Caco-2 (cell line): ENCODE data around the gene PHF20. TPM values are rescaled to one million over a fixed set of nuclear protein-coding genes. Genes with fewer than 3 reads are reported as not detected.

Experiments
- BruUV-seq: library from RNA; stranded (reverse); fragments of 400-500 nt; replicated peaks from 2 replicates; lab custom pipeline; 2021; lab: Mats Ljungman, UMichigan
- CTCF ChIA-PET: fragments of 300-600 bp; sonication (Branson Sonifier 250); formaldehyde crosslinking; loops from one replicate; lab custom pipeline; 2022; ENCODE audit warnings: antibody characterized with exemption; lab: Charles Lee
- POLR2A ChIA-PET: fragments of 300-600 bp; sonication (Branson Sonifier 250); formaldehyde crosslinking; loops from one replicate; lab custom pipeline; 2022; ENCODE audit warnings: antibody characterized with exemption; lab: Charles Lee
- DNase-seq, 2 experiments: peaks; one replicate each; pipeline versions ENCODE4 v3.0.0 to v3.0.0-alpha.2; 2020 to 2022
- H3K27me3 ChIP-seq: replicated peaks from 2 replicates; pipeline ENCODE4 v1.6.0; 2011; ENCODE audit warnings: low read length; ENCODE audit not compliant: control insufficient read depth, insufficient read depth
- H3K36me3 ChIP-seq: 2 replicates; pipeline ENCODE4 v1.5.1; 2011; ENCODE audit warnings: low read length; ENCODE audit not compliant: control insufficient read depth, insufficient read depth
- H3K4me1 ChIP-seq: fragments of 250-450 bp; sonication (Bioruptor Pico); 2 replicates; pipeline ENCODE4 v1.5.1; 2020; ENCODE audit warnings: mild to moderate bottlenecking
- H3K4me3 ChIP-seq: 2 replicates; pipeline ENCODE4 v1.5.1; 2011; ENCODE audit warnings: low read depth, mild to moderate bottlenecking, control low read depth, low read length
- H3K9me3 ChIP-seq: fragments of 250-450 bp; sonication (Bioruptor Pico); 2 replicates; pipeline ENCODE4 v1.5.1; 2020; ENCODE audit warnings: mild to moderate bottlenecking, moderate library complexity
- H3K27ac Mint-ChIP-seq: one replicate; pipeline ENCODE4 v1.8.0; 2022; ENCODE audit warnings: mixed read lengths; ENCODE audit not compliant: unreplicated experiment
- H3K27me3 Mint-ChIP-seq: one replicate; pipeline ENCODE4 v1.8.0; 2022; ENCODE audit warnings: mixed read lengths; ENCODE audit not compliant: insufficient read depth, unreplicated experiment
- H3K36me3 Mint-ChIP-seq: one replicate; pipeline ENCODE4 v1.8.0; 2022; ENCODE audit warnings: mild to moderate bottlenecking, mixed read lengths; ENCODE audit not compliant: insufficient read depth, unreplicated experiment
- H3K4me1 Mint-ChIP-seq: one replicate; pipeline ENCODE4 v1.8.0; 2022; ENCODE audit warnings: low read depth, mixed read lengths; ENCODE audit not compliant: unreplicated experiment
- H3K4me3 Mint-ChIP-seq: one replicate; pipeline ENCODE4 v1.8.0; 2022; ENCODE audit warnings: mild to moderate bottlenecking, moderate library complexity, mixed read lengths; ENCODE audit not compliant: unreplicated experiment
- H3K9me3 Mint-ChIP-seq: one replicate; pipeline ENCODE4 v1.8.0; 2022; ENCODE audit warnings: mixed read lengths; ENCODE audit not compliant: unreplicated experiment
- CTCF ChIP-seq, 2 experiments: fragments of 200-600 bp in 1 of 2; IDR thresholded peaks; 1 replicate in 1 of 2; 2 replicates in 1 of 2; pipeline versions ENCODE4 v1.5.1 to v1.8.0; 2011 to 2022; ENCODE audit warnings: antibody characterized with exemption in 1 of 2, control low read depth in 1 of 2, inconsistent platforms in 1 of 2, low read depth in 1 of 2, low read length in 1 of 2, mild to moderate bottlenecking in 1 of 2, moderate library complexity in 1 of 2; ENCODE audit not compliant: insufficient read depth in 1 of 2, severe bottlenecking in 1 of 2, unreplicated experiment in 1 of 2
- intact Hi-C: fragments of 100-400 bp; cut with micrococcal nuclease; formaldehyde crosslinking; loops from one replicate; pipeline ENCODE4 v1.10.0; 2022; ENCODE audit not compliant: unreplicated experiment
- total RNA-seq: library from RNA; stranded (reverse); gene quantifications from 2 replicates; pipeline ENCODE4 v1.2.3, GENCODE V29; 2022

The PHF20 gene
- total RNA-seq, 1 experiment from 2014 or later: 109 TPM

- Histone ChIP-seq H3K4me3 (no peak overlapping the region), H3K36me3 (no peaks in the 10 kb centered on the region), H3K27me3 (no peaks in the 10 kb centered on the region), H3K9me3 (peaks cover 6% of the 10 kb centered on the region; the same call in 1 of the 2 replicates), H3K4me1 (peaks cover 7% of the 10 kb centered on the region)
- H3K4me1 Mint-ChIP-seq: peaks cover 20% of the 10 kb centered on the region
- TF ChIP-seq CTCF (IDR thresholded peaks at IDR 0.05; ENCODE audit: insufficient read depth in 1 of 2, low read depth in 1 of 2, low read length in 1 of 2, severe bottlenecking in 1 of 2, unreplicated experiment in 1 of 2): no peak
- ChIA-PET POLR2A (no interaction called here), CTCF (interaction anchor here (2.9 kb wide), 1 partner anchor 9 kb away, joined by 15 read pairs; the partner anchor contains the start of gene SCAND1)
- no peak for DNase-seq
- no peak overlapping the region for H3K27ac Mint-ChIP-seq
- no peak overlapping the region for H3K4me3 Mint-ChIP-seq
- H3K27me3 Mint-ChIP-seq: peaks cover 5% of the 10 kb centered on the region
- H3K9me3 Mint-ChIP-seq: peaks cover 10% of the 10 kb centered on the region
- BruUV-seq: no TSS peak
- intact Hi-C loops: no loop called here
- no peaks in the 10 kb centered on the region for H3K36me3 Mint-ChIP-seq
These were observed 192.1 kb downstream of the PHF20 start for GRCh38 chr20:35963878-35964277.

GRCh38 chr20:35967979-35968640, 196.3 kb downstream of the PHF20 start, which contains the start of gene CNBD2:
CNBD2 (plus strand) TSS chr20:35968590; CDS start chr20:35968763, 173 bp downstream.
- Histone ChIP-seq H3K27me3 (no peaks in the 10 kb centered on the region), H3K36me3 (no peaks in the 10 kb centered on the region), H3K4me3 (no peak within 1 kb of the TSS), H3K9me3 (peaks cover 11% of the 10 kb centered on the region; the same call in 1 of the 2 replicates), H3K4me1 (peaks cover 16% of the 10 kb centered on the region)
- peaks cover 22% of the 10 kb centered on the region for H3K4me1 Mint-ChIP-seq
- POLR2A ChIA-PET: interaction anchor here (1.5 kb wide), 1 partner anchor 14 kb away, joined by 8 read pairs; the partner anchor contains the start of gene SCAND1
- no peaks in the 10 kb centered on the region for H3K27me3 Mint-ChIP-seq
- no TSS peak for BruUV-seq
- TF ChIP-seq CTCF (IDR thresholded peaks at IDR 0.05; ENCODE audit: insufficient read depth in 1 of 2, low read depth in 1 of 2, low read length in 1 of 2, severe bottlenecking in 1 of 2, unreplicated experiment in 1 of 2): no peak
- DNase-seq: no peak
- H3K9me3 Mint-ChIP-seq: peaks cover 8% of the 10 kb centered on the region
- H3K4me3 Mint-ChIP-seq: no peak within 1 kb of the TSS
- intact Hi-C loops: loop anchor here (1.0 kb wide), 1 partner anchor 14 kb away; the partner anchor contains the start of gene SCAND1
- no peaks in the 10 kb centered on the region for H3K36me3 Mint-ChIP-seq
- CTCF ChIA-PET: interaction anchor here (0.6 to 3.5 kb wide), 5 partner anchors 13 to 171 kb away, joined by 6 to 17 read pairs (median 9); partner anchors contain the start of gene SCAND1
- H3K27ac Mint-ChIP-seq: peak within 1 kb of the TSS; percentile 1

- no peaks in the 10 kb centered on the region for H3K27me3 ChIP-seq
- ChIA-PET POLR2A (interaction anchor here (1.5 kb wide), 1 partner anchor 14 kb away, joined by 8 read pairs; the partner anchor contains the start of gene SCAND1), CTCF (interaction anchor here (0.5 to 3.5 kb wide), 4 partner anchors 14 to 188 kb away, joined by 3 to 17 read pairs (median 12); partner anchors contain the start of gene SCAND1)
- H3K4me3 ChIP-seq: no peak overlapping the region
- H3K27me3 Mint-ChIP-seq: no peaks in the 10 kb centered on the region
- peaks cover 8% of the 10 kb centered on the region for H3K9me3 Mint-ChIP-seq
- H3K27ac Mint-ChIP-seq: peak overlapping the region; percentile 1
- H3K36me3 Mint-ChIP-seq: no peaks in the 10 kb centered on the region
- peak; percentile 41 to 43 for DNase-seq
- H3K4me3 Mint-ChIP-seq: no peak overlapping the region
- H3K9me3 ChIP-seq: peaks cover 11% of the 10 kb centered on the region; the same call in 1 of the 2 replicates
- peaks cover 16% of the 10 kb centered on the region for H3K4me1 ChIP-seq
- H3K36me3 ChIP-seq: no peaks in the 10 kb centered on the region
- H3K4me1 Mint-ChIP-seq: peaks cover 22% of the 10 kb centered on the region
- BruUV-seq: no TSS peak
- intact Hi-C loops: loop anchor here (1.0 kb wide), 1 partner anchor 15 kb away; the partner anchor contains the start of gene SCAND1
- TF ChIP-seq CTCF (IDR thresholded peaks at IDR 0.05; ENCODE audit: insufficient read depth in 1 of 2, low read depth in 1 of 2, low read length in 1 of 2, severe bottlenecking in 1 of 2, unreplicated experiment in 1 of 2): no peak
These were observed 197.1 kb downstream of the PHF20 start for GRCh38 chr20:35968930-35969329.
